Measurements from ENCODE around the gene RAB3C.

The RAB3C gene

GRCh38 chr5:58794875-58795274 lies 212.0 kb downstream of the RAB3C start:
- no peak for TF ChIP-seq CTCF (IDR thresholded peaks at IDR 0.05)

- no peak for TF ChIP-seq CTCF (IDR thresholded peaks at IDR 0.05)
Observed at GRCh38 chr5:58795327-58795726, 212.5 kb downstream of the RAB3C start.

GRCh38 chr5:58797021-58797420 lies 214.1 kb downstream of the RAB3C start:
- no peak for TF ChIP-seq CTCF (IDR thresholded peaks at IDR 0.05)

- no peak for TF ChIP-seq CTCF (IDR thresholded peaks at IDR 0.05)
Observed at GRCh38 chr5:58800356-58800755, 217.5 kb downstream of the RAB3C start.

- TF ChIP-seq CTCF (IDR thresholded peaks at IDR 0.05): no peak
Observed at GRCh38 chr5:58800861-58801540, 218.1 kb downstream of the RAB3C start.

- no peak for TF ChIP-seq CTCF (IDR thresholded peaks at IDR 0.05)
Observed at GRCh38 chr5:58803056-58803455, 220.2 kb downstream of the RAB3C start.

GRCh38 chr5:58804291-58804690 lies 221.4 kb downstream of the RAB3C start:
- TF ChIP-seq CTCF (IDR thresholded peaks at IDR 0.05): no peak

GRCh38 chr5:58810086-58810485 lies 227.2 kb downstream of the RAB3C start:
- no peak for TF ChIP-seq CTCF (IDR thresholded peaks at IDR 0.05)
